ENCODE measurements around the gene HDAC9. TPM values are rescaled to one million over a fixed set of nuclear protein-coding genes. Genes with fewer than 3 reads are reported as not detected.

HDAC9 gene
- total RNA-seq, 4 donors from 2014 or later: 54.8 to 96.2 (median 87.2) TPM

DNA sequence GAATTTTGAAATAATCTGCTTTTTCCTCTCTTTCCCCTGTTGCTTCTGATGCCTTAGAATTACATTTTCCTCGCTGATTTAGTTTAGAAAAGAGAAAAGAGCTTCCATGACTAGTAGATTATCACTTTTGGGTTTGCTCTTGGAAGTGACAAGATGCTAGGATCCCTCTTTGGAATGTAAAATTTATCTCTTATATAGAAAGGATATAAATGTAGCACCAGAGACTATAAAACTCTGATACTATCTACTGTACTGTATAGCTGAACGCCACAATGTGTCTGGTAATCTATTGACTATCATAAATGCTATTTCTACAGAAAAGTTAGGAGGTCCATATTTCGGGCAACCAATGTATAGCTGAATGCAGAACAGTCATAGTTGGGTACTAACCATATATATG is 1.1 kb upstream of the HDAC9 start:
- H3K27ac ChIP-seq: peak overlapping the region; percentile 74 to 84
- H3K4me3 ChIP-seq: no peak overlapping the region
- no peak for TF ChIP-seq POLR2A (IDR thresholded peaks at IDR 0.05)
- TF ChIP-seq, protein P1, sequence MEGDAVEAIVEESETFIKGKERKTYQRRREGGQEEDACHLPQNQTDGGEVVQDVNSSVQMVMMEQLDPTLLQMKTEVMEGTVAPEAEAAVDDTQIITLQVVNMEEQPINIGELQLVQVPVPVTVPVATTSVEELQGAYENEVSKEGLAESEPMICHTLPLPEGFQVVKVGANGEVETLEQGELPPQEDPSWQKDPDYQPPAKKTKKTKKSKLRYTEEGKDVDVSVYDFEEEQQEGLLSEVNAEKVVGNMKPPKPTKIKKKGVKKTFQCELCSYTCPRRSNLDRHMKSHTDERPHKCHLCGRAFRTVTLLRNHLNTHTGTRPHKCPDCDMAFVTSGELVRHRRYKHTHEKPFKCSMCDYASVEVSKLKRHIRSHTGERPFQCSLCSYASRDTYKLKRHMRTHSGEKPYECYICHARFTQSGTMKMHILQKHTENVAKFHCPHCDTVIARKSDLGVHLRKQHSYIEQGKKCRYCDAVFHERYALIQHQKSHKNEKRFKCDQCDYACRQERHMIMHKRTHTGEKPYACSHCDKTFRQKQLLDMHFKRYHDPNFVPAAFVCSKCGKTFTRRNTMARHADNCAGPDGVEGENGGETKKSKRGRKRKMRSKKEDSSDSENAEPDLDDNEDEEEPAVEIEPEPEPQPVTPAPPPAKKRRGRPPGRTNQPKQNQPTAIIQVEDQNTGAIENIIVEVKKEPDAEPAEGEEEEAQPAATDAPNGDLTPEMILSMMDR (IDR thresholded peaks at IDR 0.05): no peak
- intact Hi-C loops (cut with DNase I; ENCODE audit: low total_unique reads): no loop called here
- no peaks in the 10 kb centered on the region for H3K9me3 ChIP-seq
- DNase-seq: no peak
- H3K27me3 ChIP-seq: no peaks in the 10 kb centered on the region
- H3K36me3 ChIP-seq: no peaks in the 10 kb centered on the region
- no peaks in the 10 kb centered on the region for H3K4me1 ChIP-seq

DNA sequence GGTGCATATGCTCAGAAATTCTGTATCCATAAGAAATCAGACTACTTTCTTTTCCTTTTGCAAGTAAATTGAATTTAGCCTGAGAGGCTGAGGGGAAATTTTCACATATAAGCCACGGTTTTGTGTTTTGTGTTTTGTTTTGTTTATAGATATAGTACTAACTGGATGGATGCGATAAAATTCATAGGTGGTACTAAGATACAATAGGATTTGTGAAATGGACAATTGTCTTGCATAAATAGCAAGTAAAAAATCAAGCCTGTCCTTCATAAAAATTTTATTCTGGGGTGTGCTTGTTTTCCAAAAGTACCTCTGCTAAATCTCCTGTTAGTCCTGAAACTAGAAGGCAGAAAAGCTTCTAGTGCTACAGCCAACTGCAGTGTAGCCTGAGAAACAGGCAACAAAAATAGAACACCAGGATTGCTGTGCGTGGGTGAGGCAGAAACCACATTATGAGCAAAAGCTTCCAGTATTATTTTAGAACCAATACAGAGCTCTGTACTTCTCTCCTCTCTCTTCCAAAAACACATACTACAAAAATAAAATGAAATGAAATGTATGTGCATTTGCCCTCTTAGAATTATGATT is 634 bp upstream of the HDAC9 start:
- TF ChIP-seq POLR2A (IDR thresholded peaks at IDR 0.05): no peak
- TF ChIP-seq, protein P1 (IDR thresholded peaks at IDR 0.05): no peak

DNA sequence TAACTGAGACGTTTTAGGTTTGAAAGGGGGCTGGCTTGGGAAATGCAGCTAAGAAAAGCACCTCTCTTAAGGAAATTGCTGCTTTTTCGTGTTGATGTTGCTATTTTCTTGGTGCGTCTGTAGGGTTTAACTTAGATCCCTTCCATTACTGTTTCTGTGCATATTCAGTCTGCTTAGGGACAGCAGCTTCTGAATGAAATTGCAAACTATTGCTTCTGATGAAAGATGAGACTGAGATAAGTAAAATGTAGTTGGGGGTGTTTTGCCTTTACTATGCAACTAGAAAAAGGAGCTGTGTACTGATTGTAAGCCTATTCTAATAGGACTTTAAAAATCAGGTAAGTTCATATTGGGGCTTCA is 772 bp downstream of the HDAC9 start:
- H3K4me3 ChIP-seq: peak overlapping the region; percentile 20 to 35
- intact Hi-C loops (cut with DNase I; ENCODE audit: low total_unique reads): no loop called here
- H3K9me3 ChIP-seq: no peaks in the 10 kb centered on the region
- H3K27me3 ChIP-seq: no peaks in the 10 kb centered on the region
- H3K36me3 ChIP-seq: no peaks in the 10 kb centered on the region
- no peak for TF ChIP-seq POLR2A (IDR thresholded peaks at IDR 0.05)
- TF ChIP-seq, protein P1 (IDR thresholded peaks at IDR 0.05): no peak
- no peak for DNase-seq
- H3K27ac ChIP-seq: peak overlapping the region; percentile 74 to 84
- H3K4me1 ChIP-seq: no peaks in the 10 kb centered on the region

More for the DNA sequence above, 634 bp upstream of the HDAC9 start:
- Histone ChIP-seq H3K4me3 (peak overlapping the region; percentile 20 to 35), H3K4me1 (no peaks in the 10 kb centered on the region), H3K27me3 (no peaks in the 10 kb centered on the region), H3K9me3 (no peaks in the 10 kb centered on the region), H3K27ac (peak overlapping the region; percentile 74 to 84), H3K36me3 (no peaks in the 10 kb centered on the region)
- peak; percentile 27 to 35 for DNase-seq
- intact Hi-C loops (cut with DNase I; ENCODE audit: low total_unique reads): no loop called here

DNA sequence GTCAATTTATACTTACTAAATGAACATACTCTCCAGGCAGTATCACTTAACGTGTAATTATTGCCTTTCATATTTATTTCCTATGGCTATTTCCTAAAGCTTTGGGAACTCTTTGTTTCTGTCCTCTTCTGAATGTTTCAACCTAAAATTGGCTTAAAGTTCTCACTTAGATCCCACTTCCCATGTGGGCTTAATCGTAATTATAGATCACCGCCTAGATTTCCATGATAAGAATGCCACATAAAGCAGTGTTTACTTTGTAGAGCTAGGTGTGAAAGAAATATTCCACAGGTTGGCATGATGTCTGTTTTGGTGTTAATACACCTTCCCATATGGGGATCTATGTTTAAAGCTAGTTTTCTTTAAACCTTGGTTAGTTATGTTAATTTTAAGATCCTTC is 1.5 kb downstream of the HDAC9 start:
- Histone ChIP-seq H3K27ac (peak overlapping the region; percentile 74 to 84), H3K4me3 (peak overlapping the region; percentile 1 to 35), H3K36me3 (no peaks in the 10 kb centered on the region), H3K4me1 (no peaks in the 10 kb centered on the region), H3K9me3 (no peaks in the 10 kb centered on the region), H3K27me3 (no peaks in the 10 kb centered on the region)
- TF ChIP-seq POLR2A (IDR thresholded peaks at IDR 0.05): no peak
- TF ChIP-seq, protein P1 (IDR thresholded peaks at IDR 0.05): no peak
- intact Hi-C loops (cut with DNase I; ENCODE audit: low total_unique reads): no loop called here
- no peak for DNase-seq

DNA sequence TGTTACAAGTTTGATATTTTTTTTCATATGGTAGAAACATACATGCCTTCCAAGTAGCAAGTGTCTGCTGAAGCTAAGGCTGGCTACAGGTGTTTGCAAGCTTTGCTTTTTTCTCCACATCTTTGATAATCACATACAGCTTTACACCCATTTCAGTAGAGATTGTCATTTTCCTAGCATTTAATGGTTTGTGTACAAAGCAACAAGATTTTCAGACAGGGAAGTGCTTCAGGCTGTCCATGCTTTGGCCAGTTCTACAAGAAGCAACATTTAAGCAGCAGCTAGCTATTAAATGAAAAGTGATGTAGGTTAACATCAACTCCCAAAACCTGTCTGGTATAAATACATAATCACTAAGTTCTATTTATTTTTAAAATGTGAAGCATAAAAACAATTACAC is 2.3 kb downstream of the HDAC9 start:
- Histone ChIP-seq H3K27me3 (no peaks in the 10 kb centered on the region), H3K4me3 (peak overlapping the region in 1 of 2 donors; percentile 1), H3K4me1 (no peaks in the 10 kb centered on the region), H3K9me3 (no peaks in the 10 kb centered on the region), H3K36me3 (no peaks in the 10 kb centered on the region), H3K27ac (peak overlapping the region in 1 of 2 donors; percentile 84)
- TF ChIP-seq POLR2A (IDR thresholded peaks at IDR 0.05): no peak
- TF ChIP-seq, protein P1 (IDR thresholded peaks at IDR 0.05): no peak
- intact Hi-C loops (cut with DNase I; ENCODE audit: low total_unique reads): no loop called here
- no peak for DNase-seq
